ENCODE measurements around the gene GPX7.

The GPX7 gene

DNA sequence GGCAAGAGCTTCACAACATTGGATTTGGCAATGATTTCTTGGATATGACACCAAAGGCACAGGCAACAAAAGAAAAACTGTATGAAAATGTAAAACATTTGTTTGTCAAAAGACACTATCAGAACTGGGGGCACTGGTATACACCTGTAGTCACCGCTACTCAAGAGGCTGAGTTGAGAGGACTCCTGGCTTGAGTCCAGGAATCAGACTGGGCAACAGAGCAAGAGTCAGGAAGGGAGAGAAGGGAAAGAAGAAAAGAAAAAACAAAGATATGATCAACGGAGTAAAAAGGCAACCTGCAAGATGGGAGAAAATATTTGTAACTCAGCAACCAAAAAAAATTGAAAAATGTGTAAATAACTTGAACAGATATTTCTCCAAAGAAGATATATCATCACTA lies 43.2 kb upstream of the GPX7 start:
- no peak for DNase-seq (ENCODE audit: low read depth)
- no peak overlapping the region for H3K4me3 ChIP-seq (ENCODE audit: low read depth, low read length)
- TF ChIP-seq, protein P1, sequence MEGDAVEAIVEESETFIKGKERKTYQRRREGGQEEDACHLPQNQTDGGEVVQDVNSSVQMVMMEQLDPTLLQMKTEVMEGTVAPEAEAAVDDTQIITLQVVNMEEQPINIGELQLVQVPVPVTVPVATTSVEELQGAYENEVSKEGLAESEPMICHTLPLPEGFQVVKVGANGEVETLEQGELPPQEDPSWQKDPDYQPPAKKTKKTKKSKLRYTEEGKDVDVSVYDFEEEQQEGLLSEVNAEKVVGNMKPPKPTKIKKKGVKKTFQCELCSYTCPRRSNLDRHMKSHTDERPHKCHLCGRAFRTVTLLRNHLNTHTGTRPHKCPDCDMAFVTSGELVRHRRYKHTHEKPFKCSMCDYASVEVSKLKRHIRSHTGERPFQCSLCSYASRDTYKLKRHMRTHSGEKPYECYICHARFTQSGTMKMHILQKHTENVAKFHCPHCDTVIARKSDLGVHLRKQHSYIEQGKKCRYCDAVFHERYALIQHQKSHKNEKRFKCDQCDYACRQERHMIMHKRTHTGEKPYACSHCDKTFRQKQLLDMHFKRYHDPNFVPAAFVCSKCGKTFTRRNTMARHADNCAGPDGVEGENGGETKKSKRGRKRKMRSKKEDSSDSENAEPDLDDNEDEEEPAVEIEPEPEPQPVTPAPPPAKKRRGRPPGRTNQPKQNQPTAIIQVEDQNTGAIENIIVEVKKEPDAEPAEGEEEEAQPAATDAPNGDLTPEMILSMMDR (IDR thresholded peaks at IDR 0.05; ENCODE audit: low read depth, low read length, missing control alignments), result no peak

DNA sequence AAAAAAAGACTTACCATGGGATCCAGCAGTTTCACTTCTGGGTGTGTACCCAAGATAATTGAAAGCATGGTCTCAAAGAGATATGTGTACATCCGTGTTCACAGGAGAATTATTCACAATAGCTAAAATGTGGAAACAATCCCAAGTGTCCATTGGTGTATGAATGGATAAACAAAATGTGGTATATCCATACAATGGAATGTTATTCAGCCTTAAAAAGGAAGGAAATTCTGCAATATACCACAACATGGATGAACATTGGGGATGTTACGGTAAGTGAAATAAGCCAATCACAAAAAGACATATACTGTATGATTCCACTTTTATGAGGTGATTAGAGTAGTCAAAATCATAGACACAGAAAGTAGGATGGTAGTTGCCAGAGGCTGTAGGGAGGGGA lies 42.3 kb upstream of the GPX7 start:
- no peak for DNase-seq (ENCODE audit: low read depth)
- TF ChIP-seq, protein P1 (IDR thresholded peaks at IDR 0.05; ENCODE audit: low read depth, low read length, missing control alignments), result no peak
- no peak overlapping the region for H3K4me3 ChIP-seq (ENCODE audit: low read depth, low read length)

DNA sequence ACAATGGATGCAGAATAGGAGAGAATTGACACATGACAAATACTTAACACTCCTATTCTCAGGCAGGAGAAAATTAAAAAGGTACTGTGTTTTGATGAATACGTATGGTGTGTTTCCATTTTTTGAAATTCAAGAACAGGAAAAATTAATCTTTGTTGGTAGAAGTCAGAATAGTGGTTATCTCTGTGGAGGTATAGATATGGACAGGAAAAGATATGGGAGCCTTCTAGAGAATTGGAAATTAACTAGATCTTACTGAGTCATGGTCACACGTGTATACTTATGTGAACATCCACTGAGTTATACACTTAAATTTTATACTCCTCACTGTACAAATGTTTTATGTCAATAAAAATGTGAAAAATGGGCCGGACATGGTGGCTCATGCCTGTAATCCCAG lies 39.4 kb upstream of the GPX7 start:
- H3K4me3 ChIP-seq (ENCODE audit: low read depth, low read length), result no peak overlapping the region
- no peak for DNase-seq (ENCODE audit: low read depth)
- TF ChIP-seq, protein P1 (IDR thresholded peaks at IDR 0.05; ENCODE audit: low read depth, low read length, missing control alignments), result no peak

DNA sequence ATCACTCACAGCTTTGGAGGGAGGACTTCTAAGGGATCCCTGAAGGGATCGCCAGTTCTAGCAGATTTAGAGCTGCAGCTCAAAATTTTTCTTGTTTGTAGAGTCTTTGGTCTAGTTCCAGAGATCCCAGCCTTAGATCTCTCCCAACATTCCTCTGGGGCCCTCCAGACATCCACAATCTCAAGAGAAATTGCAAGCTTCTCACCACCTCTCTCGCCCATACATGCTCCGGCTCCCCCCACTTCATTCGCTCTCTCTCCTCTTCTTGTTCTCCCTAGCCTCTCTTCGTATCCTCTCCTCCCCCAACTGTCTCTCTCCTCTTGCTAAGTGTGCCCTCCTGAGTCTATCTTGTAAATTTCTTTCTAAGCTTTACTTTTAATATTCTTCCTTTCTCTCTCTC lies 34.2 kb upstream of the GPX7 start:
- TF ChIP-seq, protein P1 (IDR thresholded peaks at IDR 0.05; ENCODE audit: low read depth, low read length, missing control alignments), result no peak

DNA sequence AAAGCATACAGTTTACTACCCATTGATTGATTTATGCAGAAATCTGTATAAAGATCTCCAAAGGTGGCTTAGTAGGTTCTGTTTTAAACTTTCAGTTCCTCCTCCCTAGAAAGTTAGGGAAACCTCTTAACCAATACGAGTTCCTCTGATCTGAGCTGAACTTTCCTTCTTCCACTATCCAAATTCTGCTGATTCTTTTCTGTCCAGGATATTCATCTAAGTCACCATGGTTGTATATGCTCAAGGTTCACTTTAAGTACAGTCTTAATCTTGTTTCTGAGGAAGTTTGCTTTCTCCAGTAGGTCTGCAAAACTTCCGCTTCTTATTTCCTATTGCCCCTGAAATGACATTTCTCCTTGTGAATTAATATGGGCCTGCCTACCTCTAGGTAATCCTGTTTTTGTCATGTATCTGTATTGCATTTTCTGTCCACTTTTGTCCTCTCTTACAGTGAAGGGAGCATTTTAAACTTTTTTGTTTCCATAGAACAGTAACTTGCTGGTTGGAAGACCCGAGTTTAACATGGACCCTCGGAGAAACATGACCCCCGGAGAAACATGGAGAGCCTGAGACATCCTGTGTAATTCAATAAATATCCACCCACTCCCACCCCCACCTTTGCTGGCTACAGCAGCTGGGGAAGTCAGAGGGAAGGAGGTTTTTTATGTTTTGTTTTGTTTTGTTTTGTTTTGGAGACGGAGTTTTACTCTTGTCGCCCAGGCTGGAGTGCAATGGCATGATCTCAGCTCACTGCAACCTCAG lies 32.5 kb upstream of the GPX7 start:
- TF ChIP-seq, protein P1 (IDR thresholded peaks at IDR 0.05; ENCODE audit: low read depth, low read length, missing control alignments), result no peak
- no peak for DNase-seq (ENCODE audit: low read depth)
- no peak overlapping the region for H3K4me3 ChIP-seq (ENCODE audit: low read depth, low read length)

More for the DNA sequence above, 34.2 kb upstream of the GPX7 start:
- H3K4me3 ChIP-seq (ENCODE audit: low read depth, low read length), result no peak overlapping the region
- no peak for DNase-seq (ENCODE audit: low read depth)

DNA sequence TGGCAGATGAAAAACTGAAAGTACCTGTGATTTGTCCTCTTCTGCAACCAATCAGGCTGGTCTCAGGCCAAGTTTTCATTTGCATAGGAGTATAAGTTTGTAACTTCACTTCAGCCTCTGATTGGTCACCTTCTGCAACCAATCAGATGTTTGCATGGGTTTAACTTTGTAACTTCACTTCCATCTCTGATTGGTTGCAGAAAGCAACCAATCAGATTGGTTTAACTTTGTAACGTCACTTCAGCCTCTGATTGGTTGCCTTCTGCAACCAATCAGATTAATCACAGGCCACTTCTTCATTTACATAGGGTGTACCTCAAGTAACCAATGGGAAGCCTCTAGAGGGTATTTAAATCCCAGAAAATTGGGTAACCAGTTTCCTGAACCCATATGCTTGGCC lies 30.4 kb upstream of the GPX7 start:
- no peak for DNase-seq (ENCODE audit: low read depth)
- TF ChIP-seq, protein P1 (IDR thresholded peaks at IDR 0.05; ENCODE audit: low read depth, low read length, missing control alignments), result no peak
- no peak overlapping the region for H3K4me3 ChIP-seq (ENCODE audit: low read depth, low read length)

DNA sequence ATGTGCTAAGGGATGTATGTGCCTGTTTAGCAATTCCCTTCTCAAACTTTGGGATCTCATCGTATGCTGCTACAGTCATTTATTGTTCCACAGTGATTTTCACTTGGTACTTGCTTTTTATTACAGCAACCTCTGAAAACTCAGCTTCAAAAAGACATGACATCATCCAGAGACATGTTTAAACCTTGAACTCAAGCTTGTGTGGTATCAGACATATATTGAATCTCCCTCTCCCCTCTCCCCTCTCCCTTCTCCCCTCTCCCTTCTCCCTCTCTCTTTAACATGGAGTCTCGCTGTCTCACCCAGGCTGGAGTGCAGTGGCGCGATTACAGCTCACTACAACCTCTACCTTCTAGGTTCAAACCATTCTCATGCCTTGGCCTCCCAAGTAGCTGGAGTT lies 29.8 kb upstream of the GPX7 start:
- TF ChIP-seq, protein P1 (IDR thresholded peaks at IDR 0.05; ENCODE audit: low read depth, low read length, missing control alignments), result no peak
- no peak for DNase-seq (ENCODE audit: low read depth)

More for the DNA sequence above, 29.8 kb upstream of the GPX7 start:
- H3K4me3 ChIP-seq (ENCODE audit: low read depth, low read length), result no peak overlapping the region
